SJCRH30 (cell line): ENCODE results near the gene SCO1. TPM values are rescaled to one million over a fixed set of nuclear protein-coding genes. Genes with fewer than 3 reads are reported as not detected.
"Not testable (repeated sequence)": the region's sequence is repeated elsewhere in the genome, so short reads cannot be mapped to it uniquely, and the experiment has no call there.

Experiments
- DNase-seq, 2 experiments: peaks; one replicate each; pipeline ENCODE4 v3.0.0-alpha.2; 2015 to 2020
- H3K27ac ChIP-seq: fragments of 250-450 bp; sonication (Bioruptor Pico); 2 replicates; pipeline ENCODE4 v1.5.1; 2020; ENCODE audit warnings: mild to moderate bottlenecking, moderate library complexity
- H3K27me3 ChIP-seq: fragments of 250-450 bp; sonication (Bioruptor Pico); 2 replicates; pipeline ENCODE4 v1.5.1; 2020; ENCODE audit warnings: mild to moderate bottlenecking, moderate library complexity
- H3K36me3 ChIP-seq: fragments of 250-450 bp; sonication (Bioruptor Pico); 2 replicates; pipeline ENCODE4 v1.5.1; 2020; ENCODE audit warnings: mild to moderate bottlenecking, moderate library complexity
- H3K4me1 ChIP-seq: fragments of 250-450 bp; sonication (Bioruptor Pico); 2 replicates; pipeline ENCODE4 v1.5.1; 2020; ENCODE audit warnings: mild to moderate bottlenecking, moderate library complexity
- H3K4me3 ChIP-seq: fragments of 250-450 bp; sonication (Bioruptor Pico); 2 replicates; pipeline ENCODE4 v1.5.1; 2020; ENCODE audit warnings: mild to moderate bottlenecking, moderate library complexity
- H3K9me3 ChIP-seq: fragments of 250-450 bp; sonication (Bioruptor Pico); replicated peaks from 2 replicates; pipeline ENCODE4 v1.5.1; 2020; ENCODE audit warnings: mild to moderate bottlenecking, moderate library complexity
- total RNA-seq: library from RNA; depleted of rRNA; stranded (reverse); fragments of >200 nt; shearing (Covaris generic); gene quantifications from 2 replicates; pipeline ENCODE4 v1.2.3, GENCODE V29; 2014

The SCO1 gene
- total RNA-seq, 1 experiment from 2014 or later: 28.5 TPM

DNA sequence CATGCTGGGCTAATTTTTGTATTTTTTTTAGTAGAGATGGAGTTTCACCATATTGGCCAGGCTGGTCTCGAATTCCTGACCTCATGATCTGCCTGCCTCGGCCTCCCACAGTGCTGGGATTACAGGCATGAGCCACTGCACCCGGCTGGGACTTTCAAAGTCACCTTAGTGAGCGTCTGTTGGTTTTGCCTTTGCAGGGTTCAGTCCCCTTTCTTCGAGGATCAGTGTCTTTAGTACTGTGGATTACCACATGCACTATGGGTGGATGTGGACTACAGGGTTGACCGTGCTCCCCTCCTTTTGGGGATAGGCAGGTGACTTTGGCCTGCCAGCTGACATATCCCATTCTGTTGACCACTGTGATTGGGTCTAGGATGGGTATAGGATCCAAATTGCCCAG lies 34.8 kb upstream of the SCO1 start:
- H3K27me3 ChIP-seq, DNase-seq, H3K36me3 ChIP-seq: not testable (repeated sequence)

DNA sequence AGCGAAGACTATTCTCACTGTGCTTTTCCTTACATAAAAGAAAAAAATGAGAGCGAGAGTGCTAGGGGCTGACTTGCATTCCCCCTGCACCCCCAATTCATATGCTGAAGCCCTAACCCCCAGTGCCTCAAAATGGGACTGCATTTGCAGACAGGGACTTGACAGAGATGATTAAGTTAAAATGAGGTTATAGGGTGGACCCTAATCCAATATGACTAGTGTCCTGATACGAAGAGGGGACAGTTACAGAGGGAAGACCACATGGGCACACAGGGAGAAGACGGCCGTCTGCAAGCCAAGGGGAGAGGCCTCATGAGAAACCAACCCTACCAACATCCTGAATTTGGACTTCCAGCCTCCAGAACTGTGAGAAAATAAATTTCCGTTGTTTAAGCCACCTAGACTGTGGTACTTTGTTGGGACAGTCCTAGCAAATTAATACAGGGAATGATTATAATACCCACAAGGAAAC lies 34.1 kb upstream of the SCO1 start:
- Histone ChIP-seq H3K27ac (no peak overlapping the region), H3K36me3 (no peaks in the 10 kb centered on the region), H3K9me3 (no peaks in the 10 kb centered on the region), H3K4me3 (no peak overlapping the region), H3K4me1 (no peaks in the 10 kb centered on the region), H3K27me3 (no peaks in the 10 kb centered on the region)
- DNase-seq: no peak

More for the DNA sequence above, 34.8 kb upstream of the SCO1 start:
- not testable (repeated sequence) for H3K27ac ChIP-seq, H3K9me3 ChIP-seq, H3K4me1 ChIP-seq, H3K4me3 ChIP-seq

DNA sequence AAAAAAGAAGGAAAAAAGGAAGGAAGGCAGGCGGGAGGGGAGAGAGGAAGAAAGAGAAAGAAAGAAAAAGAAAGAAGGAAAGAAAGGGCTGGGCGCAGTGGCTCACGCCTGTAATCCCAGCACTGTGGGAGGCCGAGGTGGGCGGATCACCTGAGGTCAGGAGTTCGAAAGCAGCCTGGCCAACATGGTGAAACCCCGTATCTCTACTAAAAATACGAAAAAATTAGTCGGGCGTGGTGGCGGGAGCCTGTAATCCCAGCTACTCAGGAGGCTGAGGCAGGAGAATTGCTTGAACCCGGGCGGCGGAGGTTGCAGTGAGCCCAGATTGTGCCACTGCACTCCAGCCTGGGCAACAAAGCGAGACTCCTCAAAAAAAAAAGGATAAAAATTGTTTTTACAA lies 32.9 kb upstream of the SCO1 start:
- not testable (repeated sequence) for DNase-seq, H3K4me1 ChIP-seq, H3K27me3 ChIP-seq, H3K36me3 ChIP-seq, H3K9me3 ChIP-seq, H3K27ac ChIP-seq
- peak overlapping the region; percentile 69 for H3K4me3 ChIP-seq

DNA sequence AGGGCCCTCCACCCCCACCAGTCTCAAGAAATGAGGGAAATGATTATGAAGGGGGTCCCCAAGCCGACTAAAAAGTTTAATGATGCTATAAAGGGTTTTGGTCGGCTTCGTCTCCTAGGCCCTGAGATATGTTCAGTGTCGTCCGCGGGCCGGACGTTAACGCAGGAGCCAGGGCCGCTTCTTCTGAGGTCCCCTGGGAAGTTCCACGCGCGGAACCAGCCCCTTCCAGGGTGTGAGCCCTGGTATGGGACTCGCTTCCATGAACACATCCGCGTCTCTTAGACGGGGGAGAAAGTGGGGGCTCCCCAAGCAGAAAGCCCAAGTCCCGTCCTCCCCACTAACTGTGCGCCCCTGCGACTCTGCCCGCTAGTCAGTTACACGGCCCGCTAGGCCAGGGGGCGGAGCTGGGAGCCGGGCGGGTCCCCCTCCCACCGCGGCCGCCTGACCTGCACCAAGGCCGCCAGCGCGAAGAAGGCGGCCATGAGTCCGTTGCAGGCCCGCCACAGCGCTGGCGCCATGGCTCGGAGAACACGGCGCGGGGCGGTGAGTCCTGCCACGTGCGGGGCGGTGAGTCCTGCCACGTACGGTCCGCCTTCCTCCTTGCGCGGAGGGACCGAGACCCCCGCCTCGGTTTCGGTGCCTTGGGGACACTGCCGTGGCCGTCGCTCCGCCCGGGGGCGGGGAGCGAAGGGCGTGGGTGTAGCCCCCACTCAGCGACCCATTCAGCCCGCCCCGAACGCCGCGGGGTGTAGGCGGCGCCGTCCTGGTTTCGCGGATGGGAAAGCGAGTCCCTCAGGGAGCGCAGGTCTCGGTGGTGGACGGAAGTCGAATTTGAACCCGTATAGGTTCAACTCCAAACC lies 32.2 kb upstream of the SCO1 start, which contains the start of gene TMEM220:
TMEM220 (minus strand) TSS at position 690 of the 860 bp plus-strand sequence; CDS start at position 518, 172 bp downstream.
- Histone ChIP-seq H3K9me3 (no peaks in the 10 kb centered on the region), H3K27ac (peak within 1 kb of the TSS; percentile 80), H3K36me3 (no peaks in the 10 kb centered on the region), H3K27me3 (no peaks in the 10 kb centered on the region), H3K4me1 (no peaks in the 10 kb centered on the region), H3K4me3 (peak within 1 kb of the TSS; percentile 69)
- peak; percentile 53 to 67 for DNase-seq

DNA sequence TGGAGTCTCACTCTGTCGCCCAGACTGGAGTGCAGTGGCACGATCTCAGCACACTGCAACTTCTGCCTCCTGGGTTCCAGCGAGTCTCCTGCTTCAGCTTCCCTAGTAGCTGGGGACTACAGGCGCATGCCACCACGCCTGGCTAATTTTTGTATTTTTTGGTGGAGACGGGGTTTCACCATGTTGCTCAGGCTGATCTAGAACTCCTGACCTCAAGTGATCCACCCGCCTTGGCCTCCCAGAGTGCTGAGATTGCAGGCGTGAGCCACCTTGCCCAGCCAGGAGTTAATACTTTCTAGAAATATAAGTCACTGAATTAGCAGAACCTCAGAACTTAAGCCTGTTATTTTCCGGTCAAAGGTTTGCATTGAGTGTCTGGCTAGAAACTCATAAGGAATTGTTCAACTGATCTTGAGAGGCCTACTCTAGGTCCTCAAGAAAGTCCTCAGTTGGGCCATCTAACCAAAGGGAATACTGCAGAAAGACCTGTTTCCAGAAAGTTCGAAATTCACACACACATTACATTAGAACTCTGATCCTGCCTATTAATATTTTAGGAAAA lies 31.1 kb upstream of the SCO1 start:
- H3K27ac ChIP-seq: no peak overlapping the region

DNA sequence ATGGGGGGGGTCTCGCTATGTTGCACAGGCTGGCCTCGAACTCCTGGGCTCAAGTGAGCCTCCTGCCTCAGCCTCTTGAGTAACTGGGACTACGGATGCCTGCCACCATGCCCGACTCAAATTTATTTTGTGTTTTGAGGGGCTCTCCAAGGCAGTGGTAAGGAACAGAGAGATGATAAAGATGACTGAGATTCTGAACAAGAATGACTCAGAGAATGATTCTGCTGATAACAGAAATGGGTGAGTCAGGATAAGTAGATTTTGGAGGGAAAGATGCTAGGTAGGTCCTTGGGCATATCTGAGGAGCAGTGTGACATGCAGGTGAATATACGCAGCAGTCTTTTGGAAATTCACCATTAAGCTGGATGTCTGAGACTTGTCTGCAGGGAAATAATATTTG lies 29.9 kb upstream of the SCO1 start:
- no peak for DNase-seq
- H3K27ac ChIP-seq: no peak overlapping the region
- H3K4me3 ChIP-seq: no peak overlapping the region
- H3K4me1 ChIP-seq: no peaks in the 10 kb centered on the region
- no peaks in the 10 kb centered on the region for H3K27me3 ChIP-seq
- H3K9me3 ChIP-seq: no peaks in the 10 kb centered on the region
- no peaks in the 10 kb centered on the region for H3K36me3 ChIP-seq

More for the DNA sequence above, 31.1 kb upstream of the SCO1 start:
- Histone ChIP-seq H3K27me3 (no peaks in the 10 kb centered on the region), H3K9me3 (no peaks in the 10 kb centered on the region), H3K4me1 (no peaks in the 10 kb centered on the region), H3K4me3 (no peak overlapping the region), H3K36me3 (no peaks in the 10 kb centered on the region)
- no peak for DNase-seq

DNA sequence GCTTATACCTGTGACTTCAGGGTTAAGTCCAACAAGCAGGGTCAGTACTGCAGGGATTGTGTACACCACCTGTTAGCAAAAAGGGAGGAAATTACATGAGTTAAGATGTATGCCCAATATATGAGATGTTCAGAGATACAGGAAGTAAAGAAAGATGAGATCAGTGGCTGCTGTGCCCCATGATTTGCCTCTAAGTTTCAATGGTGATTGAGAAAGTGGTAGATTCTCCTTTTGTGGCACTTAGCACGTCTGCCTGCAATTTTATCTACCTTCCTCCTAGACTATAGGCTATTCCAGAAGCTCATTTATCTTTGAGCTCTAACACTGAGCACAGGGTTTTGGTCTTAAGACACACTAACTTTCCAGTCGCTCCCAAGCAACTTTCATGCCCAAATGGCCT lies 28.9 kb upstream of the SCO1 start:
- Histone ChIP-seq H3K27me3 (no peaks in the 10 kb centered on the region), H3K27ac (no peak overlapping the region), H3K36me3 (no peaks in the 10 kb centered on the region), H3K4me3 (no peak overlapping the region), H3K9me3 (no peaks in the 10 kb centered on the region), H3K4me1 (no peaks in the 10 kb centered on the region)
- no peak for DNase-seq

DNA sequence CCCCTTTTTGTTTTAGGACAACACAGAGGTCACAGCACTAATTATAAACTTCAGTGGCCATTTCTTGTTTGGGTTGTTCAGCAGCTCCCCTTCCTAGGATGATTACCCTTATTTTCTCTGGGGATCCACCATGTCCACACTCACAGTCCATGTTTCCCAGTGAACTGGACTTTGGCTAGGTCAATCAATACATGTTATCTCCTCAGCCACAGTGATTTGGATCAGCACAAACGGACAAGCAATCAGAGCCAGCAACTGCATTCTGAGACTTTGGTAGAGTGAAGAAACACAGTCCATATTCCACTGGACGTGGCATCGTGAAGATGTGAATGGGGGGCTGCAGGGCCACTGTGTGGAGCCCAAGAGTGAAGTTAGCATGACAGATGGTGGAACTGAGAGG lies 27.9 kb upstream of the SCO1 start:
- H3K27ac ChIP-seq: no peak overlapping the region
- H3K36me3 ChIP-seq: no peaks in the 10 kb centered on the region
- no peak overlapping the region for H3K4me3 ChIP-seq
- no peaks in the 10 kb centered on the region for H3K9me3 ChIP-seq
- no peak for DNase-seq
- no peaks in the 10 kb centered on the region for H3K4me1 ChIP-seq
- H3K27me3 ChIP-seq: no peaks in the 10 kb centered on the region

DNA sequence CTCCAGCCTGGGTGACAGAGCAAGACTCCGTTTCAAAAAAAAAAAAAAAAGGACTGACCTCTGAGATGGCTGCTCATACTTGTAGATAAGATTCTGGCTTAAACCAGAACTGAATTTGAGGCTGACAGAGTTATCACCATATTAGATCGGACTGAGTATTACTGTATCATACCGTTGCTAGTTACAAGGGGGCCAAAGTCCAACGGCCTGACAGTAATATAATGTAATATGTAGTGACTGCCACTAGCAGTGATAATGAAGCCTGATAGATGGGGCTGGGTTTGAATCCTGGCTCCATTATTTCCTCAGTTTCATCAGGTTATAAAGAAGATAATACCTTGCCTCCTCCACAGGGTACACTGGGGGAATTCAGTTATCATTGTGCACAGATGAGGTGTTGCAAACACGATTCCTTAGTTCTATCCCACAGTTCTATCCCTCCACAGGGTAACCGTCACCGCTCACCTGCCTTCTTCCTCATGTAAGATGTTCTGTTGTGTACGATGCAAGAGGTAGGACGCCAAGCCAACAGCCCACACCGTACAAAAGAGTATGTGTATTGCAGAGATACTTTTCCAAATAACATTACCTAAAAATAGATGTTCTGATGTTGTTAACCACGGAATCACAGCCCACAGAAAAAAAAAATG lies 27.3 kb upstream of the SCO1 start:
- Histone ChIP-seq H3K27me3 (no peaks in the 10 kb centered on the region), H3K36me3 (no peaks in the 10 kb centered on the region), H3K9me3 (no peaks in the 10 kb centered on the region), H3K4me3 (no peak overlapping the region), H3K4me1 (no peaks in the 10 kb centered on the region), H3K27ac (no peak overlapping the region)
- DNase-seq: no peak

DNA sequence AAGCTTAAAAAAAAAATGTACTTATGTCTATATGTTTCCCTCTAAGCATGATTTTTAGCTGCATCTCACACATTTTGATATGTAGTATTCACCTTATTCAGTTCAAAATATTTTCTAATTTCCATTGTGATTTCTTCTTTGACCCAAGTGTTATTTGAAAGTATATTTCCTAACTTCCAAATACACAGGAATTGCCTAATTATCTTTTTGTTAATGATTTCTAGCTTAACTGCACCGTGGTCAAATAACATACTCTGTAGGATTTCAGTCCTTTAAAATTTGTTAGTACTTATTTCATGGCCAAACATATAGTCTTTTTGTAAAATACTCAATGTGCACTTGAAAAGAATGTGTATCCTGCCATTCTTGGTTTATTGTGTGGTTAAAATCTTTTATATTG lies 21.2 kb upstream of the SCO1 start:
- Histone ChIP-seq H3K27me3 (no peaks in the 10 kb centered on the region), H3K4me3 (no peak overlapping the region), H3K4me1 (no peaks in the 10 kb centered on the region), H3K36me3 (no peaks in the 10 kb centered on the region), H3K9me3 (no peaks in the 10 kb centered on the region), H3K27ac (no peak overlapping the region)
- no peak for DNase-seq

DNA sequence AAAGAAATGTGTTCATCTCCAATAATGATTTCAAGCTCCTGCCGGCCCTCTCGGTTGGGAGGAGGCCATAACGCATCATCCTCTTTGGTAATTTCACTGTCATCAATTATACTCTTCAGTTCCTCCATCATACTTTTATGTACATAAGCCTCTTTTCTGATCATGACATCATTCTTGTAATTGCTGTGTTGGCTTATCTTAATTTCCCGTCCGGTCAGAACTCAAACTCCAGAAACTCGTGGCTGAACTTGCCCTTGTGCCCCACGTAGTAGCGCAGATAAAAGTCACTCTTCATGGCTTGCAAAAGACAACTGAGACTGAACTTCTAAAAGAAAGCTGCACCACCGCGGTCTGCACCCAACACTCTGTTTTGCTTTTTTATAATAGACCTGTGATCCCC lies 18.9 kb upstream of the SCO1 start:
- H3K4me1 ChIP-seq: no peaks in the 10 kb centered on the region
- H3K27ac ChIP-seq: no peak overlapping the region
- H3K36me3 ChIP-seq: 0 out of 2 replicates have a peak, but pooled peaks cover 3% of the 10 kb centered on the region
- DNase-seq: no peak
- no peaks in the 10 kb centered on the region for H3K9me3 ChIP-seq
- no peaks in the 10 kb centered on the region for H3K27me3 ChIP-seq
- H3K4me3 ChIP-seq: no peak overlapping the region

DNA sequence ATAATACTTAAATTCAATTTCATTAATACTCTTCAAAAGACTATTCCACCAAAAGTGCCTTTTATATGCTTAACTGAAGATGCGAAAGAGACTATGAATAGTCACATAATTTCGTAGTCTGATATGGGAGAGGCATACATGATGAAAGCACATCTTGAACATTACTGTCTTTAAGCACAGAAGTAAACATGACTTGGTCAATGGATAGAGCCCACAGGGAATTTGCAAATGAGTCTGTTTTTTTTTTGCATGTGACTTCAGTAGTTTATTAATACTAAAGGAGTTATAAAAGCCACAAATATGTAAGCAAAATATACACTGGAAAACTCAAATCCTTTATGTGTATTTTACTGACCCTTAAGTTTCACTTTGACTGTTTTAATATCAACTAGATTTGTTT lies 16.0 kb upstream of the SCO1 start:
- Histone ChIP-seq H3K36me3 (0 out of 2 replicates have a peak, but pooled peaks cover 3% of the 10 kb centered on the region), H3K4me3 (no peak overlapping the region), H3K9me3 (no peaks in the 10 kb centered on the region), H3K4me1 (no peaks in the 10 kb centered on the region), H3K27me3 (no peaks in the 10 kb centered on the region), H3K27ac (no peak overlapping the region)
- no peak for DNase-seq

DNA sequence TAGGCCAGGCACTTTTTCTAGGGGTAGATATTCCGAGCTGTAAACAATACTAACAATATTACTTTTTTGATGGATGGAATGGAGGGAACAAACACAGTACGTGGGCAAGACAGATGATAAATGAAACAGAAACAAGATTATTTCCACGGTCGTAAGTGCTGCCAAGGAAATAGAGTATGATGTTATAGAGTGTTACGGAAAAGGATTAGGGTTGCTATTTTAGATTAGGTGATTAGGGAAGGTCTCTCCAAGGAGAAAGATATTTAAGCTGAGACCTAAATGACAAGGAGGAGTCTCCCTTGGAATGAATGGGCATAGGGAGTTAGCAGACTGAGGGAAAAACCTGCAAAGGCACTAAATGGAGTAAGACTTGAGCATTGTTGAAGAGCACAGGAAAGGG lies 8.4 kb upstream of the SCO1 start:
- no peaks in the 10 kb centered on the region for H3K9me3 ChIP-seq
- H3K27ac ChIP-seq: no peak overlapping the region
- H3K4me3 ChIP-seq: no peak overlapping the region
- peaks cover 11% of the 10 kb centered on the region for H3K4me1 ChIP-seq
- DNase-seq: no peak
- H3K36me3 ChIP-seq: no peaks in the 10 kb centered on the region
- no peaks in the 10 kb centered on the region for H3K27me3 ChIP-seq

DNA sequence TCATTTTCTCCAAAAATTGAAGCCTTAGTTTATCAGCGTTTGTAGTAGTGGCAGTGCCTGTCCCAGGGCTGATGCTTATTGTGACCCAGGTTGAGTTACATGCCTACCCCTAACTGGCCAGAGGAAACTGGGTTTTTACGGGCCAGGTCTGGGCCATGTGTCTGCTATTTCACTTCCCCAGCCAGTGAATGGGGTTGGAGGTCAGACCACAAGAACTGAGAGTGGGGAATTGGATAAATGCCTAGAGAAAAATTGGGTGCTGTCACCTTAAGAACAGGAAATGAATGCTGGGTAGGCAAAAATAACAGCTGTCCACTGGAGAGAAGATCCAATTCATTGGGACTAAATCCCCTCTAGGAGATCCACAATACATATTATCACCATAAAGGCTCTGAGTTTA lies 5.2 kb upstream of the SCO1 start:
- no peaks in the 10 kb centered on the region for H3K27me3 ChIP-seq
- no peak overlapping the region for H3K4me3 ChIP-seq
- H3K27ac ChIP-seq: no peak overlapping the region
- peak; percentile 2 to 48 for DNase-seq
- H3K36me3 ChIP-seq: no peaks in the 10 kb centered on the region
- peaks cover 11% of the 10 kb centered on the region for H3K4me1 ChIP-seq
- no peaks in the 10 kb centered on the region for H3K9me3 ChIP-seq

DNA sequence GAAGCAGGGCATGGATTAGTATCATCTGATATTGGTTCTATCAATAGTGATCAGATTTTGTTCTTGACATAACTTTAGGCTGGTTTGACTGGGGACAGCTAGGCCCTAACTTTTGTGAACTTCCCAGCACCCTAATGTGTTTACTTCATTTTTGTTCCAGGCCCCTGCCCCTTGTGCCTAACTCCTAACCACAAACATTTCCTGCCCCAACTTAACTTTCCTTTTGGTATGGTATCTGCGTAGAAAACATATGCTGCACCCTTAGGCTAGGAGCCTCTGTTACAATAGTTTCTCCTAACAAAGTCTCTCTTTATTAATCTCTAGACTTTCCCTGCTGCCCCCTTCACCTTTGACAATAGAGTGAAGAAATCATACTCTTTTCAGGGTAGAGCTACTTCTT lies 2.5 kb upstream of the SCO1 start:
- Histone ChIP-seq H3K4me3 (no peak overlapping the region), H3K36me3 (0 out of 2 replicates have a peak, but pooled peaks cover 5% of the 10 kb centered on the region), H3K4me1 (peaks cover 11% of the 10 kb centered on the region), H3K9me3 (no peaks in the 10 kb centered on the region), H3K27me3 (no peaks in the 10 kb centered on the region), H3K27ac (no peak overlapping the region)
- no peak for DNase-seq
